Suprapubic skin (tissue), 3 donors: ENCODE measurements around the gene MINDY4.

Source experiments
- POLR2AphosphoS5 ChIP-seq, 3 donors: sonication (generic); formaldehyde crosslinking; IDR thresholded peaks; one replicate each; pipeline ENCODE4 v1.6.1; 2017; ENCODE audit warnings: antibody characterized with exemption in 3 of 3
- TF ChIP-seq, protein P1 (sequence below), 2 donors: fragments of 200-600 bp in 1 of 2; fragments of 450-650 bp in 1 of 2; sonication (generic) in 1 of 2; IDR thresholded peaks; one replicate each; pipeline ENCODE4 v1.5.1; 2016 to 2019; ENCODE audit warnings: antibody characterized with exemption in 2 of 2, mild to moderate bottlenecking in 1 of 2, moderate library complexity in 1 of 2

GRCh38 chr7:30880125-30880720, 109.0 kb downstream of the MINDY4 start:
- TF ChIP-seq, protein P1, sequence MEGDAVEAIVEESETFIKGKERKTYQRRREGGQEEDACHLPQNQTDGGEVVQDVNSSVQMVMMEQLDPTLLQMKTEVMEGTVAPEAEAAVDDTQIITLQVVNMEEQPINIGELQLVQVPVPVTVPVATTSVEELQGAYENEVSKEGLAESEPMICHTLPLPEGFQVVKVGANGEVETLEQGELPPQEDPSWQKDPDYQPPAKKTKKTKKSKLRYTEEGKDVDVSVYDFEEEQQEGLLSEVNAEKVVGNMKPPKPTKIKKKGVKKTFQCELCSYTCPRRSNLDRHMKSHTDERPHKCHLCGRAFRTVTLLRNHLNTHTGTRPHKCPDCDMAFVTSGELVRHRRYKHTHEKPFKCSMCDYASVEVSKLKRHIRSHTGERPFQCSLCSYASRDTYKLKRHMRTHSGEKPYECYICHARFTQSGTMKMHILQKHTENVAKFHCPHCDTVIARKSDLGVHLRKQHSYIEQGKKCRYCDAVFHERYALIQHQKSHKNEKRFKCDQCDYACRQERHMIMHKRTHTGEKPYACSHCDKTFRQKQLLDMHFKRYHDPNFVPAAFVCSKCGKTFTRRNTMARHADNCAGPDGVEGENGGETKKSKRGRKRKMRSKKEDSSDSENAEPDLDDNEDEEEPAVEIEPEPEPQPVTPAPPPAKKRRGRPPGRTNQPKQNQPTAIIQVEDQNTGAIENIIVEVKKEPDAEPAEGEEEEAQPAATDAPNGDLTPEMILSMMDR (IDR thresholded peaks at IDR 0.05), result no peak
- no peak for TF ChIP-seq POLR2AphosphoS5 (IDR thresholded peaks at IDR 0.05)
